Nephron progenitor cell (in vitro differentiated cells): Measurements from ENCODE around the gene PI16.

Experiments
- DNase-seq: peaks from one replicate; pipeline ENCODE4 v3.0.0; 2021
- H3K27ac Mint-ChIP-seq: 2 replicates; pipeline ENCODE4 v1.8.0; 2021; ENCODE audit warnings: mild to moderate bottlenecking, moderate library complexity, mixed read lengths
- H3K27me3 Mint-ChIP-seq: 2 replicates; pipeline ENCODE4 v1.8.0; 2021; ENCODE audit warnings: mild to moderate bottlenecking, low read depth, mixed read lengths; ENCODE audit not compliant: poor library complexity
- H3K36me3 Mint-ChIP-seq: 2 replicates; pipeline ENCODE4 v1.8.0; 2021; ENCODE audit warnings: low read depth, mixed read lengths
- H3K4me1 Mint-ChIP-seq: 2 replicates; pipeline ENCODE4 v1.8.0; 2021; ENCODE audit warnings: mixed read lengths
- H3K4me3 Mint-ChIP-seq: 2 replicates; pipeline ENCODE4 v1.8.0; 2021; ENCODE audit warnings: mild to moderate bottlenecking, moderate library complexity, mixed read lengths
- H3K9me3 Mint-ChIP-seq: 2 replicates; pipeline ENCODE4 v1.8.0; 2021; ENCODE audit warnings: mild to moderate bottlenecking, moderate library complexity, mixed read lengths
- TF ChIP-seq, protein P1 (sequence below): fragments of 200-600 bp; sonication (generic); IDR thresholded peaks from 2 replicates; pipeline ENCODE4 v1.5.0; 2021; ENCODE audit warnings: antibody characterized with exemption

PI16 gene

DNA sequence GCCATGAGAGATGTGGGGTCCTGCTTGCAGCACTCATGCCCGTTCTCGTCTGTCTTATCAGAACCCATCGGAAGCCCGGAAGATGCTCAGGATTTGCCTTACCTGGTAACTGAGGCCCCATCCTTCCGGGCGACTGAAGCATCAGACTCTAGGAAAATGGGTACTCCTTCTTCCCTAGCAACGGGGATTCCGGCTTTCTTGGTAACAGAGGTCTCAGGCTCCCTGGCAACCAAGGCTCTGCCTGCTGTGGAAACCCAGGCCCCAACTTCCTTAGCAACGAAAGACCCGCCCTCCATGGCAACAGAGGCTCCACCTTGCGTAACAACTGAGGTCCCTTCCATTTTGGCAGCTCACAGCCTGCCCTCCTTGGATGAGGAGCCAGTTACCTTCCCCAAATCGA is 8.3 kb downstream of the PI16 start:
- Mint-ChIP-seq H3K27ac (peak overlapping the region; percentile 93), H3K27me3 (peaks cover under 1% of the 10 kb centered on the region), H3K9me3 (no peaks in the 10 kb centered on the region), H3K36me3 (peaks cover 13% of the 10 kb centered on the region), H3K4me1 (peaks cover 27% of the 10 kb centered on the region), H3K4me3 (no peak overlapping the region)
- TF ChIP-seq, protein P1, sequence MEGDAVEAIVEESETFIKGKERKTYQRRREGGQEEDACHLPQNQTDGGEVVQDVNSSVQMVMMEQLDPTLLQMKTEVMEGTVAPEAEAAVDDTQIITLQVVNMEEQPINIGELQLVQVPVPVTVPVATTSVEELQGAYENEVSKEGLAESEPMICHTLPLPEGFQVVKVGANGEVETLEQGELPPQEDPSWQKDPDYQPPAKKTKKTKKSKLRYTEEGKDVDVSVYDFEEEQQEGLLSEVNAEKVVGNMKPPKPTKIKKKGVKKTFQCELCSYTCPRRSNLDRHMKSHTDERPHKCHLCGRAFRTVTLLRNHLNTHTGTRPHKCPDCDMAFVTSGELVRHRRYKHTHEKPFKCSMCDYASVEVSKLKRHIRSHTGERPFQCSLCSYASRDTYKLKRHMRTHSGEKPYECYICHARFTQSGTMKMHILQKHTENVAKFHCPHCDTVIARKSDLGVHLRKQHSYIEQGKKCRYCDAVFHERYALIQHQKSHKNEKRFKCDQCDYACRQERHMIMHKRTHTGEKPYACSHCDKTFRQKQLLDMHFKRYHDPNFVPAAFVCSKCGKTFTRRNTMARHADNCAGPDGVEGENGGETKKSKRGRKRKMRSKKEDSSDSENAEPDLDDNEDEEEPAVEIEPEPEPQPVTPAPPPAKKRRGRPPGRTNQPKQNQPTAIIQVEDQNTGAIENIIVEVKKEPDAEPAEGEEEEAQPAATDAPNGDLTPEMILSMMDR: no peak
- peak; percentile 63 for DNase-seq

DNA sequence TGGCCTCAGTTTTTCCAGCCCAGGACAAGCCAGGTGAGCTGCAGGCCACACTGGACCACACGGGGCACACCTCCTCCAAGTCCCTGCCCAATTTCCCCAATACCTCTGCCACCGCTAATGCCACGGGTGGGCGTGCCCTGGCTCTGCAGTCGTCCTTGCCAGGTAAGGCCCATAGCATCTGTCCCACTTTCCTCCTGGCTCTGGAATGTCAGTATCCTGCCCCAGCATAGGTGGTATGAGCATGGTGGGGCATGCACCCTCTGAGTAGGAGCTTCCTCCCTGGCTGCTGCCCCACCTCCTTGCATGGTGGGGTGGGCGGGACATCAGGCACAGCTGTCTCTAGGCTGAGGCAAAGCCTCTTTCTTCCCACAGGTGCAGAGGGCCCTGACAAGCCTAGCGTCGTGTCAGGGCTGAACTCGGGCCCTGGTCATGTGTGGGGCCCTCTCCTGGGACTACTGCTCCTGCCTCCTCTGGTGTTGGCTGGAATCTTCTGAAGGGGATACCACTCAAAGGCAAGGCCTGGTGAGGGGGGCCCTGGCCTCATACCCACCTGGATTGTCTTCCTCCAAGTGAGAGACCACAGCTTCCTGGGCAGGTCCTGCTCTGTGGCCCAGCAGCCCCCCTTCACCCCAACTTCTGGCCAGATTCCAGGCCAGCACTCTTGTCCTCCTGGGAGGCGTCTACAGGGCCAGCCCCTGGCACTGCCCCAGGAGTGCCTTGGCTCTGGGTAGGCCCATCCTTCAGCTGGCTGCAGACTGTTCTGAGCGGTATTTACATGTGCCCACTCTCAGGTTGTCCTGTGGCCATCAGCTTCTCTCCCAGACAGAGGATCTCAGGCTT is 9.1 kb downstream of the PI16 start:
- Mint-ChIP-seq H3K4me1 (peaks cover 27% of the 10 kb centered on the region), H3K4me3 (no peak overlapping the region), H3K36me3 (peaks cover 21% of the 10 kb centered on the region), H3K27ac (no peak overlapping the region), H3K9me3 (no peaks in the 10 kb centered on the region), H3K27me3 (peaks cover 2% of the 10 kb centered on the region)
- TF ChIP-seq, protein P1: no peak
- no peak for DNase-seq

DNA sequence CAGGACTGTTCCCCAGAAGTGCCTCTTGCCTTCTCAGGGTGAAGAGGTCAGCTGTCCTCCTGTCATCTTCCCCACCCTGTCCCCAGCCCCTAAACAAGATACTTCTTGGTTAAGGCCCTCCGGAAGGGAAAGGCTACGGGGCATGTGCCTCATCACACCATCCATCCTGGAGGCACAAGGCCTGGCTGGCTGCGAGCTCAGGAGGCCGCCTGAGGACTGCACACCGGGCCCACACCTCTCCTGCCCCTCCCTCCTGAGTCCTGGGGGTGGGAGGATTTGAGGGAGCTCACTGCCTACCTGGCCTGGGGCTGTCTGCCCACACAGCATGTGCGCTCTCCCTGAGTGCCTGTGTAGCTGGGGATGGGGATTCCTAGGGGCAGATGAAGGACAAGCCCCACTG is 9.8 kb downstream of the PI16 start:
- H3K27ac Mint-ChIP-seq: peak overlapping the region; percentile 77
- peaks cover 27% of the 10 kb centered on the region for H3K4me1 Mint-ChIP-seq
- peaks cover 25% of the 10 kb centered on the region for H3K36me3 Mint-ChIP-seq
- no peak for DNase-seq
- H3K9me3 Mint-ChIP-seq: no peaks in the 10 kb centered on the region
- peaks cover 3% of the 10 kb centered on the region for H3K27me3 Mint-ChIP-seq
- H3K4me3 Mint-ChIP-seq: no peak overlapping the region
- TF ChIP-seq, protein P1: no peak

DNA sequence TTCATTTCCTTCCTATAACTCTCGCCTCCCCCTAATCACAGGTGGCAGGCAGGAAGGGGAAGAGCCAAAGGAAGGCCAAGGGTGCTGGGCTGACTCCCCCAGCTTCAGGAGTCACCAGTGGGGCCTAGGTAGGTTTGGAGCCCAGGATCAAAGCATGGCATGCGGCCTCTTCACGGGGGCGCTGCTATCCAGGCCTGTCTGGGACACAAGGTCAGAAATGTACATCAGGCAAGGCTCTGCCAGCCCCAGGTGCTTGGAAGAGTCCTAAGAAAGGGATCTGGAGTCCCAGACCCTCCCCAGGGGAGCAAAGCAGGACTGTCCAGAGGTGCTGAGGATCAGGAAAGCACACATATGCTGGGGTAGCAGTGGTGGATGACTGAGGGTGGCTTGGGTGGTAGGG is 10.4 kb downstream of the PI16 start:
- Mint-ChIP-seq H3K4me3 (no peak overlapping the region), H3K27ac (peak overlapping the region; percentile 77), H3K36me3 (peaks cover 29% of the 10 kb centered on the region), H3K27me3 (peaks cover 3% of the 10 kb centered on the region), H3K4me1 (peaks cover 27% of the 10 kb centered on the region), H3K9me3 (no peaks in the 10 kb centered on the region)
- no peak for DNase-seq
- TF ChIP-seq, protein P1: no peak

DNA sequence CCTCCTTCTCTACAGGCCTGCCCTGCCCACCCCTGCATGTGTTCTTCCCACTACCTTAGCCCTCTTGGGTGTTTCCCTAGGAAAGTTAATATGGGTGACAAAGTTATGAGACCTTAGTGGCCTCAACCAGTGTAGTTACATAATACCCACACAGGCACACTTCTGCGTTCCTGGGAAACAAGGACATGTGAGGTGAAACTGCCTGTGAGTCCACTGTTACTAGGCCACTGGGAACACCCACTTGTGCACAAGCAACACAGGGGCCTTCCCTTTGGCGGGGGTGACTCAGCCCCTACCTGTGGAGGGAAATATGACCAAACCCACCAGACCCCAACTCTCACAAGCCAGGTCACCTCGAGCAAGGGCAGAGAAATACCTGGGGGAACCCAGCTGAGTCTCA is 12.8 kb downstream of the PI16 start:
- Mint-ChIP-seq H3K9me3 (no peaks in the 10 kb centered on the region), H3K4me3 (no peak overlapping the region), H3K27me3 (peaks cover 3% of the 10 kb centered on the region), H3K4me1 (peaks cover 33% of the 10 kb centered on the region), H3K36me3 (peaks cover 36% of the 10 kb centered on the region), H3K27ac (peak overlapping the region; percentile 51)
- DNase-seq: no peak
- TF ChIP-seq, protein P1: no peak

DNA sequence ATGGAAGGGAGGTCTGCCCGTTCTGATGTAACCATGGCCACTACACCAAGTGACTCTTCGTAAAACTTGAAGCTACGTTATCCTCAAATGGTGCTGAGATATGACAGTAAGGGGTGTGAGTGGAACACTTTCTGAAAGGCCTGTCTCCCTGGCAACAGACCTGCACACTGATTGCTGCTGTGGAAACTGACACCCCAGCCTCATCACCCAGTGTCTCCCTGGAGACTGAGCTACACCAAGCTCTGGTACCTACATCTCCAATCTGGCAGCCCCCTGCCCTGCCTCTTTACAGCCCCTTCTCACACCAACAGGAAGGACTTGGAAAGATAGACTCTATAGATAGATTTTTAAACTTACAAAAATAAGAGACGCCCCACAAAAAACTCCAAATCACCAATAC is 13.2 kb downstream of the PI16 start:
- peaks cover 40% of the 10 kb centered on the region for H3K36me3 Mint-ChIP-seq
- H3K9me3 Mint-ChIP-seq: no peaks in the 10 kb centered on the region
- no peak overlapping the region for H3K4me3 Mint-ChIP-seq
- peak overlapping the region; percentile 77 for H3K27ac Mint-ChIP-seq
- H3K27me3 Mint-ChIP-seq: peaks cover 3% of the 10 kb centered on the region
- no peak for DNase-seq
- TF ChIP-seq, protein P1: no peak
- H3K4me1 Mint-ChIP-seq: peaks cover 35% of the 10 kb centered on the region
